Right forelimb (tissue), 1 donor: ENCODE measurements around the gene PABPC1L.

Experiments used
- DNase-seq: peaks from one replicate; pipeline ENCODE4 v3.0.0-alpha.2; 2018

The PABPC1L gene

DNA sequence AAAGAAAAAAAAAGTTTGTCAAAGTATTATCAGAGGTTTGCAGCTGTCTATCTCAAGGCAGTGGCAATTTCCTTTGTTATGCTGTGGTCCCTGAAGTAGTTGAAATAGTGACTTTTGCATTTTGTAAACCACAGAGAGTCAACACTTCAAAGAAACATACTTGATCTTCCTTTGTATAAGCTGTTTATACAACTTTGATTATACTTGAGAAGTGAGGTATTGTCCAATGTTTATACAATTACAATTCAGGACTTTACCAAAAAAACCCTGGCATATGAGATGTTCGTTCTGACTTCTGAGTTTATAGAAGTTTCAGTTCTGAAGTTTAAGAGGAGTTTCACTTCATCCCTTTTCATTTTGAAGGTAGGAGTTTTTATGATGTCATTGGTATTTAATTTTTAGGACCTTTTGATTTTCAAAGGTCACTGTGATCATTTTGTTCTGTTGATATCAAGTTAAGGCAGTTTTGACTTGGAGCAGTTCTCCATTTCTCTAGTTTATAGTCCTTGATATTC is 60.4 kb downstream of the PABPC1L start:
- DNase-seq = no peak

DNA sequence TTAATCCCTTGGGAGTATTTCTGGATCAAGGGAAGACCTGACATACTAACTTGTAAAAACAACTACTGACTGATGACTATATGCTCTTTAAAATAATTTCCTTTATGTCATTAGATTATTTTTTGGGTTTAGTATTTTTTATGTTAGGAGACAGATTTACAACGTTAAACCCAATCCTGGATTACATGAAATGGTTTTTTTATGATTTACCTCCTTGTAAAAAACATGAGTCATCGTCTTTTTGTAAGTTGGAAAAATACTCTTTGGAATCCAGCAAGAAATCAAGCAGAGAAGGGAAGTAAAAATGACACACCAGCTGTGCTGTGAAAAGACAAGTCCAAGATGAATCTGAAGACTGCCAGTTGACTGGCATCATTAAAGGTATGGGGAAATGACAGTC is 63.2 kb downstream of the PABPC1L start:
- DNase-seq = no peak

DNA sequence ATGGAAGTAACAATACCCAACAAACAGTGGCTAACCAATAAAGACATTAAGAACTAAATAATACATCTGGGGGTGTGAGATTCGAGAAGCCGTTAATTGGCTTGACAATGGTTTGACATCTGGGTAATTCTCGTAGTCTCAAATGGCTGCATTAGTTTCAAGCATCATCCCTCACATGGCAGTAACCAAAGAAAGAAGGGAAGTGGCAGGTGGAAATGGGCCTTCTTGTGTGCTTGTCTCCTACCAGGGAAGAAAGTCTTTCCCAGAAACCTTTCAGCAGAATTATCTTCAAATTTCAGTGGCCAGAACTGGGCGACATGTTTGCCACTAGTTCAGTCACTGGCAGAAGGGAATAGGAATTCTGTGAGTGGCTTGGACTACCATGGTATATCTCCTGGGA is 66.8 kb downstream of the PABPC1L start:
- no peak for DNase-seq

DNA sequence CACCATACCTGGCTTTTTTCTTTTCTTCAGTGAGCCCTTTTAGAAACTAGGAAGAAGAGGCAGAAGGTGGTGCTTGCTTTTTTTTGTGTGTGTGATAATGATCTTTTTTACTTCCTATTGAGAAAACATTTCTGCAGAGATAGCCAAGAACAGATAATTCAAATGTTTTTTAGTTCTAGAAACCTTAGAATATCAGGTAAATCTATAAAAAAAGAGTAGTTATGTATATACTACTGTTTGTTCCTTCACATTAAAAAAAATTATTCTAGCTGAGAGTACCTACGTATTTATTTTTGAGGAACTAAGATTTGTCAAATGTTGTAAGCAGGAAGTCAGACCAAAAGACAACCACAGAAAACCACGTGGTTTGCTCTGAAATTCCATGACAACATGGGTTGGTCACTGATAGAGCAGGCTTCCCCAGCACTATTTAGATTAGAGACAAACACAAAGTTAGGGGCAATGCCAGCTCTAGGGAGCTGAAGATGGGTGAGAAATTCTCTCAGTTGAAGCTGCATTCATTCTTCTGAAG is 69.3 kb downstream of the PABPC1L start:
- DNase-seq = no peak

GRCh38 chr20:44981736-44982406 is 72.0 kb downstream of the PABPC1L start:
- DNase-seq = no peak

DNA sequence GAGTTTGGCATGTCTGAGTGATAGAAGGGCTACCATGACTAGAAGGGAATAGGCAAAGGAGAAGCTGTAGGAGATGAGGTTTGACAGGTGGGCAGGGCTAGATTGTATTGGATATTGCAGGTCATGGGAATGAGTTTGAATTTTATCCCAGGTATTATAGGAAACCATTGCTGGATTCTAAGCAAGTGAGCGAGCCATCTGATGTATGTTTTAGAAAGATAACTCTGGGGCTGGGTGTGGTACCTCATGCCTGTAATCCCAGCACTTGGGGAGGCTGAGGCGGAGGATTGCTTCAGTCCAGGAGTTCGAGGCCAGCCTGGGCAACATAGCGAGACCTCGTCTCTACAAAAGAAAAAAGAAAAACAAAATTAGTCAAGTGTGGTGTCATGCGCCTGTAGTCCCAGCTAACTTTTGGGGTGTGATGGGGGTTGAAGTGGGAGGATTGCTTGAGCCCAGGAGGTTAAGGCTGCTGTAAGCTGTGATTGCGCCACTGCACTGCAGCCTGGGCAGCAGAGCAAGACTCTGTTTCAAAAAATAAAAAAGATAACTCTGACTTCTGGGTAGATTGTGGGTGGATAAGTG is 73.3 kb downstream of the PABPC1L start:
- DNase-seq = no peak

- DNase-seq = no peak
These were observed 78.8 kb downstream of the PABPC1L start for GRCh38 chr20:44988631-44989171.
